Effector memory CD4-positive, alpha-beta T cell (primary cell): ENCODE measurements around the gene EIF4G3.

Experiments
- DNase-seq, 3 donors: peaks; one replicate each; pipeline ENCODE4 v3.0.0-alpha.2; 2020
- H3K27ac ChIP-seq: 2 replicates; pipeline ENCODE4 v1.7.0; 2013; ENCODE audit warnings: mild to moderate bottlenecking, low read length, moderate library complexity; ENCODE audit not compliant: insufficient read depth, poor library complexity, severe bottlenecking
- H3K27me3 ChIP-seq: replicated peaks from 2 replicates; pipeline ENCODE4 v1.7.0; 2013; ENCODE audit warnings: mild to moderate bottlenecking, low read length; ENCODE audit not compliant: insufficient read depth, control insufficient read depth, poor library complexity, severe bottlenecking
- H3K36me3 ChIP-seq: 2 replicates; pipeline ENCODE4 v1.7.0; 2013; ENCODE audit warnings: mild to moderate bottlenecking, low read length, moderate library complexity; ENCODE audit not compliant: control insufficient read depth, insufficient read depth
- H3K4me1 ChIP-seq: 2 replicates; pipeline ENCODE4 v1.7.0; 2013; ENCODE audit warnings: low read length, mild to moderate bottlenecking; ENCODE audit not compliant: control insufficient read depth, insufficient read depth, poor library complexity, severe bottlenecking
- H3K4me3 ChIP-seq: 2 replicates; pipeline ENCODE4 v1.7.0; 2013; ENCODE audit warnings: low read length, low read depth, mild to moderate bottlenecking; ENCODE audit not compliant: insufficient read depth, poor library complexity, severe bottlenecking
- H3K9me3 ChIP-seq: 2 replicates; pipeline ENCODE4 v1.7.0; 2013; ENCODE audit warnings: mild to moderate bottlenecking, low read length, moderate library complexity; ENCODE audit not compliant: control insufficient read depth

Gene EIF4G3

GRCh38 chr1:20882837-20883236, 293.9 kb downstream of the EIF4G3 start:
- no peak for DNase-seq
- Histone ChIP-seq H3K9me3 (no peaks in the 10 kb centered on the region), H3K27ac (no peak overlapping the region), H3K4me1 (no peaks in the 10 kb centered on the region), H3K27me3 (no peaks in the 10 kb centered on the region), H3K4me3 (no peak overlapping the region), H3K36me3 (peaks cover 3% of the 10 kb centered on the region)

DNA sequence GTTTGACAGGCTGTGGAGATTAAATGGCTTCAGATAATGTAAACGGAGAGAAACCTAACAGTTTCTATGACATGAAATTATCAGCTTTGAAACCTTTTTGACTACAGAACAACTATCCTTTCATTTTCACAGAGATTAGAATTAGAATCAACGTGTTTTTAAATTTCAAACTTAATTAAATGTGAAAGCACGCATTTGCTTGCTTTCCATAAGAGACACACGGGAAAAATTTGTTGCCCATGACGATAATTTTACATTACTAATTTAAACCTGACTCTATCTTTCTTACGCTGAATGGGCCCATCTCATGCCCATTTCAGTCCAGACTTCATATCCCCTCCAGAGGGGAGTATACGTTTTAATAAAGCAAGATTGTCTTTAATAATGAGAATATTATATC, 297.9 kb downstream of the EIF4G3 start:
- Histone ChIP-seq H3K9me3 (no peaks in the 10 kb centered on the region), H3K4me1 (no peaks in the 10 kb centered on the region), H3K27me3 (no peaks in the 10 kb centered on the region), H3K36me3 (peaks cover 3% of the 10 kb centered on the region), H3K4me3 (no peak overlapping the region), H3K27ac (no peak overlapping the region)
- no peak for DNase-seq

DNA sequence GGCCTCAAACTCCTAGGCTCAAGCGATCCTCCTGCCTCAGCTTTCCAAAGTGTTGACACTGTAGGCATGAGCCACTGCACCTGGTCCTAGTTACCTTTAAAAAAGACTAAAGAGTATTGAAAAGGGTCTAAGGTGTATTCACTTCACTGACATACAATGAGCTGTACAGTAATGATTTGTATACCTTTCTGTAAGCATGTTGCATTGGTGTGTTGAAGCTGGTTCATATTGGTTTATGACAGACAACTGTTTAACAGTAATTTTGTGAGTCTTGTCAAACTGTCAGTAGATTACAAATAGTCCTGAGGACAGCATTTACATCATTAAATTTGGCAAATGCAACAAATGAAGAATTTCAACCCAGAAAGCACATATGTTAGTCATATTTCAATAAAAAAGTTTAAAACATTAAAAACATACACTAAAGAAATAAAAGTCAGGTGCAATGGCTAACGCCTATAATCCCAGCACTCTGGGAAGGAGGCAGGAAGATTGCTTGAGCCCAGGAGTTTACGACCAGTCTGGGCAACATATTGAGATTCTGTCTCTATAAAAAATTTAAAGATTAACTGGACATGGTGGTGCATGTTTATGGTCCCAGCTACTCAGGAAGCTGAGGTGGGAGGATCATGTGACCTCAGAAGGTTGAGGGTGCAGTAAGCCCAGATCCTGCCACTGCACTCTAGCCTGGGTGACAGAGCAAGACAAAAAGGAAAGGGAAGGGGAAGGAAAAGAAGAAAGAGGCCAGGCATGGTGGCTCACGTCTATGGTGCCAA, 301.3 kb downstream of the EIF4G3 start:
- no peak for DNase-seq
- no peaks in the 10 kb centered on the region for H3K9me3 ChIP-seq
- peaks cover 3% of the 10 kb centered on the region for H3K36me3 ChIP-seq
- H3K27me3 ChIP-seq, result no peaks in the 10 kb centered on the region
- H3K4me1 ChIP-seq, result no peaks in the 10 kb centered on the region
- H3K4me3 ChIP-seq, result no peak overlapping the region
- no peak overlapping the region for H3K27ac ChIP-seq

DNA sequence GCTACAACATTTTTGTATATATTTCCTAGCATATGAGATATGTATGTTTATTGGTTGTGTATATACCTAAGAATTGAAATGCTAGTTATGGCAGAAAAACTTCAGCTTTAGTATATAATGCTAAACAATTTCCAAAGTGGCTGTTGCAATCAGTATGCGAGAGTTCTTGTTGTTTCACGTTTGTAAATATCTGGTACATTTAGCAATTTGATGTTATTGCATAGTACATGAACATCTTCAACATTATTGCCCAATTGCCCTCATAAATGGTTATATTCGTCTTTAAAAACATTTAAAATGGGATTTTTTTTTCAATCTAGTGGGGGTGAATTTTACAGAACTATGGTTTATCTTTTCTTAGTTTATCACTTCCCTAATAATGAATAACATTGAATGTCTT, 303.4 kb downstream of the EIF4G3 start:
- no peak overlapping the region for H3K4me3 ChIP-seq
- no peaks in the 10 kb centered on the region for H3K4me1 ChIP-seq
- H3K36me3 ChIP-seq, result no peaks in the 10 kb centered on the region
- H3K27ac ChIP-seq, result no peak overlapping the region
- no peak for DNase-seq
- H3K27me3 ChIP-seq, result no peaks in the 10 kb centered on the region
- H3K9me3 ChIP-seq, result no peaks in the 10 kb centered on the region

GRCh38 chr1:20871419-20871818, 305.3 kb downstream of the EIF4G3 start:
- H3K36me3 ChIP-seq, result no peaks in the 10 kb centered on the region

GRCh38 chr1:20870718-20871117, 306.0 kb downstream of the EIF4G3 start:
- no peaks in the 10 kb centered on the region for H3K36me3 ChIP-seq
- H3K4me3 ChIP-seq, result no peak overlapping the region
- H3K9me3 ChIP-seq, result no peaks in the 10 kb centered on the region
- no peak for DNase-seq
- H3K4me1 ChIP-seq, result no peaks in the 10 kb centered on the region
- H3K27ac ChIP-seq, result no peak overlapping the region
- no peaks in the 10 kb centered on the region for H3K27me3 ChIP-seq

More at GRCh38 chr1:20871419-20871818, 305.3 kb downstream of the EIF4G3 start:
- Histone ChIP-seq H3K27ac (no peak overlapping the region), H3K9me3 (no peaks in the 10 kb centered on the region), H3K4me3 (no peak overlapping the region), H3K27me3 (no peaks in the 10 kb centered on the region), H3K4me1 (no peaks in the 10 kb centered on the region)
- DNase-seq, result no peak

DNA sequence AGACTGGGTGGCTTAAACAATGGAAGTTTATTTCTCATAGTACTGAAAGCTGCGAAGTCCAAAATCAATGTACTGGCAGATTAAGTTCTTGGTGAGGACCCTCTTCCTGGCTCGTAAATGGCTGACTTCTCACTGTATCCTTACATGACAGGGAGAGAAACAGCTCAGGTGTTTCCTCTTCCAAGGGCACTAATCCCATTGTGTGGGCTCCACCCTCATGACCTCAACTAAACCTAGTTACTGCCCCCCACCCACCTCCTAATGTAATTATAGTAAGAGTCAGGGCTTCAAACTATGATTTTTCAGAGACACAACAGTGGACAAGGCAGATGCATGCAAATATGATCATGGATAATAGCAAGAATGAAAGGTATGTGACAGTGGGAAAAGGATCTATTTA, 308.4 kb downstream of the EIF4G3 start:
- no peaks in the 10 kb centered on the region for H3K36me3 ChIP-seq
- no peaks in the 10 kb centered on the region for H3K4me1 ChIP-seq
- H3K9me3 ChIP-seq, result no peaks in the 10 kb centered on the region
- no peaks in the 10 kb centered on the region for H3K27me3 ChIP-seq
- no peak overlapping the region for H3K4me3 ChIP-seq
- H3K27ac ChIP-seq, result no peak overlapping the region
- DNase-seq, result no peak

DNA sequence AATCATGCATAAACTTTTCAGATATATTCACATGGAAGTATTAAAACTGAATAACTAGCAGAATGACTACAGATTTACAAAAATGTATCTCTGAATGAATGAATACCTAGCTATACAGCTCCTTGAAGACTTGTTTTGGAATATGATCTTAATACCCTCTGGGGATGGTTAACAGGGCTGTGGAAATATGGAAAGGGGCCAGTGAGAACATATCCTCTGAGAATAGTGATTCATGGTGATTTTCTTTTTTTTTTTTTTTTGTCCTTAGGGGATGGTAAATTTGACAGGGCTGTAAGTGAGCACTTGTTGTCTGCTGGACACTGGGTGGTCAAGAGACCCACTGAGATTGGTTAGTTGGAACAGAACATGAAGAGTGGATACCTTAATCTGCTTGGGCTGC, 308.9 kb downstream of the EIF4G3 start:
- H3K4me3 ChIP-seq, result no peak overlapping the region
- H3K4me1 ChIP-seq, result no peaks in the 10 kb centered on the region
- no peaks in the 10 kb centered on the region for H3K27me3 ChIP-seq
- H3K27ac ChIP-seq, result no peak overlapping the region
- no peaks in the 10 kb centered on the region for H3K9me3 ChIP-seq
- no peak for DNase-seq
- H3K36me3 ChIP-seq, result no peaks in the 10 kb centered on the region

GRCh38 chr1:20867062-20867461, 309.6 kb downstream of the EIF4G3 start:
- no peak overlapping the region for H3K27ac ChIP-seq
- H3K4me1 ChIP-seq, result no peaks in the 10 kb centered on the region

DNA sequence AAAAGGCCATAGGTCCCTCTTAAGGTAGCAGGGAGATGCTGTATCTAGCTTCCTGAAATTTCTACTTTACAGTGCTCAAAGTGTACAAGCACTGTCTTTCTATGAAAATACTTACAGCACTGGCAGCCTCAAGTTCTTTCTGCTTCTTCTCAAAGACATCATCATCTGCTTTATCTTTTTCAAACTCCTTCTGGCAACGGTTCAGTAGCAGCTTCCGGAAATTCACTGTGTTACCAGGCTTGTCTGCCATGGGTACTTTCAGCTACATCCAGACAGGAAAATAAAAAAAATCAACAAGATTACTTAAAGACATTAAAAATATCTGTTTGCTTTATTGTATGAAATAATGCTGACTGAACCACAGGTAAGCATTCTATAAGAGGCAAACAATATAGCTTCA, 311.7 kb downstream of the EIF4G3 start:
- H3K27ac ChIP-seq, result no peak overlapping the region
- H3K4me1 ChIP-seq, result no peaks in the 10 kb centered on the region
- H3K27me3 ChIP-seq, result no peaks in the 10 kb centered on the region
- H3K4me3 ChIP-seq, result no peak overlapping the region
- H3K9me3 ChIP-seq, result no peaks in the 10 kb centered on the region
- DNase-seq, result no peak
- H3K36me3 ChIP-seq, result no peaks in the 10 kb centered on the region

More at GRCh38 chr1:20867062-20867461, 309.6 kb downstream of the EIF4G3 start:
- Histone ChIP-seq H3K27me3 (no peaks in the 10 kb centered on the region), H3K36me3 (no peaks in the 10 kb centered on the region), H3K4me3 (no peak overlapping the region), H3K9me3 (no peaks in the 10 kb centered on the region)
- DNase-seq, result no peak
